GM21381 (cell line): ENCODE measurements around the gene DSCAM.

Source experiments
- ATAC-seq: cut with Tn5 transposase; IDR thresholded peaks from one replicate; pipeline ENCODE4 v1.9.1; 2021; ENCODE audit warnings: mild to moderate bottlenecking, moderate library complexity; ENCODE audit not compliant: unreplicated experiment

The DSCAM gene

DNA sequence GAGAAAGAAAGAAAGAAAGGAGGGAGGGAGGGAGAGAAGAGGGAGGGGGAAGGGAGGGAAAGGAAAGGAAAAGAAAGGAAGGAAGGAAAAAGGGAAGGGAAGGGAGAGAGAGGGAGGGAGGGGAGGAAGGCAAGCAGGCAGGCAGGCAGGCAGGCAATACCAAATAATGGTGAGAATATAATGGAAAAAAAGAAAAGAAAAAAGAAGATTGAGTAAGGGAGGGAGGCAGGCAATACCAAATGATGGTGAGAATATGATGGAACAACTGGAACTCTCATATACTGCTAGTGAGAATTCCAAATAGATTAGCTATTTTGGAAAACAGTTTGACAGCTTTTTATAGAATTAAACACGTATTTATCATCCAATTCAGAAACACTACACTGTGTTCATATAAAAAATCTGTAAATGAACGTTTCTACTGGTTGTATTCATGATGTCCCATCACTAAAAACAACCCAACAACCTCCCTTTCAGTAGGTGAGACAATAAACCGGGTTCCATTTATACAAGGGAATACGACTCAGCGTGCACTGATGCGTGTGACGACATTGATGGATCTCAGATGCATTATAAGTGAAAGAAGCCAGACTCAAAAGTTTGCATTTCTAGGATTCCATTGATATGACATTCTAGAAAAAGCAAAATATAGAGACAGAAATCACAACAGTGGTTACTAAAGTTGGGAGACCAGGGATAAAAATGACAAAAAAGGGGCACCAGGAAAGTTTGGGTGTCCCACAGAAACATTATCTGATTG lies 226.4 kb downstream of the DSCAM start:
- no peak for ATAC-seq

DNA sequence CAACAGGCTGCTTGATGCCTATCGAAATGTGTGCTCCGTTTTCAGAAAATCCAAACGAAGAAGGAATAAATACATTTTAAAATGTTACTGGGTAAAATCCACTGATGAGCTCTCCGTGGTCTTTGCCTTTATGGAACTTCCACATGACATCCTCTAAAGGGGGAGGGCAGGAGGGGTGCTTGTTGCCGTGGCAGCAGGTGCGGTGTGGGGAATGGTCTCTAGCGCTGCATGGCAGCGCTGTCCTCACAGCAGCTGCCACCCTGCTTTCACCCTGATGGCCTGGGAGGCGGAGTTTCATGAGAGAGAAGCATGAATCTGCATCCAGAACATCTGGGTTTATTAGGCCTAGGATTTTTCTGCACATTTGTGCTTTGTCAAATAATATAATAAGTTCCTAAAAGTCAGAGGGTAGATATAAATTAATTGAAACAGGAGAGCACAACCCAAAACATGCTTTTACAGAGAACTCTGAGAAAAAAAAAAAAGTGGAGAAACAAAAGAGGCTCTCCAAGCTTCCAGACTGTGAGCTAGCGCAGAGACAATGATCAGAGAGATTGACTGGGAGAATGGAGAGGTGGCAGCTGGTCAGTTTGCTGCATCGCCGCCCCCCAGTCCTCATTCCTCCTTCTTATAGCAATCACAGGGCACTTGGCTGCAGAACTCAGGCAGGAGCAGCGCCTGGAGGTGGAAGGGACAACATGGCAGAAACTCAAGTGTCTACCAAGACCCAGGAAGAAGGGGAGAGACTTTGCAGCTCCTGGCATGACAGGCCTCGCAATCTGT lies 228.6 kb downstream of the DSCAM start:
- ATAC-seq, result no peak

DNA sequence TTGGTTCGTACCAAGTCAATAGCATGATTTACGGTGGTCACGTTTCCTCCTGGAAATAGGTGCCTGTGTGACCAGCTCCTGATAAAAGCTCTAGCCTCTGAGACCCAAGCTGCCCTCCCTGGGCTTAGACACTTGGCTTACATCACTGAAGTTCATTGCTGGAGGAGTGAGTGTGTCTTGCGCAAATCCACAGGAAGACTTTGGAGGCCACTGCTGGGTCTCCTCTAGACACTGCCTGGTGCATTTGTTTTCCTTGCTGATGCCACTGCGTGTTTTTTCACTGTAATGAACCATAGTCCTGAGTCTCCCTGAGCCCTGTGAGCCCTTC lies 230.6 kb downstream of the DSCAM start:
- ATAC-seq, result no peak

GRCh38 chr21:40615505-40616376 lies 231.2 kb downstream of the DSCAM start:
- no peak for ATAC-seq

DNA sequence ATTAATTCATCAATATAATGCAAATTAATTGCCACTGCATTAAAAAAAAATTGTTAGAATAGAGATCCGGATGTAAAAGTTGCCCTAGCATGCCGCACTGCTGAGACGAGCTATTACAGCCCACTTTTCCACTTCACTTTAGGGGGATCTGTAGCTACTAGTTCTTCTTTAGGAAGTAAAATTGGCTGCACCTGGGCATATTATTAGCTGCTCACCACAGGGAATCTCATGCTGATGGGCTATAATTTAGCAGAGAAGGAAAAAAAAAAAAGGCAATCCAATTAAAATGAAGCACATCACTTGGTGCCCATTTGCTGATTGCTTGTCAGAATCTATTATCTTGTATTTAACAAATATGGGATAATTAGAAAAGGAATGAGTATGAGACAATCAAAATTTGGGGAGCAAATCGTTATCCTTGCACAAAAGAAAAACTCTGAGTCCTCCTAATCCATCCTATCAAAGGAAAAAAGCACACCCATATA lies 233.4 kb downstream of the DSCAM start:
- ATAC-seq, result no peak

DNA sequence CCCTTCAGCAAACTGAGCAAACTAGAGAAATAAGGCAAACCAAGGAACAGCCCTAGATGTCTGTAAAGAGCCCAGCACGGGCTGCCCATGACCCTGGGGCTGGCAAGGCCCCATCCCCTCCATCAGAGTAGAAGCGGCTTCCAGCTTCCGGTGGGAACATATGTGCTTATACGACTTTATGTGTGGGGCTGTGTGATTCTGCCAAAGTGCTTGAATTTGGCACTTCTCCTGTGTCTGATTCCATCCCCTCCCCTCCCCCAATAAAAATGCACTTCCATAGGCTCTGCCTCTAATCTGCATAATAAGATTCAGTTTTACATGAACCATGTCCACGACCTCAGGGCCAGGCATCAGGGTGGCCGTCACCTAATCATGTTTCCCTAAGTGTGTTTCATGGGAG lies 236.6 kb downstream of the DSCAM start:
- ATAC-seq, result no peak

GRCh38 chr21:40606341-40606740 lies 240.6 kb downstream of the DSCAM start:
- ATAC-seq, result no peak

DNA sequence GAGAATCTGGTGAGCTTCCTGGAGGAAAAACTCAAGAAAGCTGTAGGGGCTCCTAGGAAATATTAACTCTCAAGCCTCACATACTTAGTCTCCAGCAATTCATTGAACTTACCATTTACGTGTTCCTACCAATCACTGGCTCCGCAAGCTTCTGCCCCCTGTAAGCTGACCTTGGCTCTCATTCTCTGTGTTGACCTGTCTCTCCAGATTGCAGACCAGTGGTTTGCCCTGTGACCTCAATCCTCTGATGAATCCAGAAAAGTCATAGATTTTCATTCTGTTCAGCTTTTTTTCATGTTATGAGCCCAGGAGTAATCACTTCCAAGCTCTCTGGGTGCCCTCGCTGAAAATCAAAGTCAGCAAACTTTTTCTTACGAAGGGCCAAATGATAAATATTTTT lies 241.9 kb downstream of the DSCAM start:
- no peak for ATAC-seq

GRCh38 chr21:40603774-40604173 lies 243.2 kb downstream of the DSCAM start:
- no peak for ATAC-seq

- ATAC-seq, result no peak
Measured at GRCh38 chr21:40602080-40602479, 244.9 kb downstream of the DSCAM start.

DNA sequence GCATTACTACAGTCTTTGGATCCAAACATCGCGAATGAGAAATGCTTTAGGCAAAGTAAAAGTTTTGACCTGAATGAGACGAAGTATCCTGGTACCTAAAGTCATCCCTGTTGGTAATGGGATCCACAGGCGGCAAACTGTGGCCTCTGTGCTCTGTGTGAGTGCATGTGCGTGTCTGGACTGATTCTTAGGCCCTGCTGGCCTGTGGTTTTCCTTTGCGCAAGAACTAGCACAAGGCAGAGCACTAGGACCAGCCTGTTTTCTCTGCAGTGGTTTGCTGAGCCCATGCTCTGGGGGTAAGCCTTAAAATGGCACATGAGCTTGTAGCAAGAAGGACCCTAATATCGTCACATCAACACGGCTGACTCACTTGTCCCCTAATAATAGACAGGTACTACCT lies 251.2 kb downstream of the DSCAM start:
- no peak for ATAC-seq

- ATAC-seq, result no peak
Measured at GRCh38 chr21:40587736-40588346, 259.1 kb downstream of the DSCAM start.

DNA sequence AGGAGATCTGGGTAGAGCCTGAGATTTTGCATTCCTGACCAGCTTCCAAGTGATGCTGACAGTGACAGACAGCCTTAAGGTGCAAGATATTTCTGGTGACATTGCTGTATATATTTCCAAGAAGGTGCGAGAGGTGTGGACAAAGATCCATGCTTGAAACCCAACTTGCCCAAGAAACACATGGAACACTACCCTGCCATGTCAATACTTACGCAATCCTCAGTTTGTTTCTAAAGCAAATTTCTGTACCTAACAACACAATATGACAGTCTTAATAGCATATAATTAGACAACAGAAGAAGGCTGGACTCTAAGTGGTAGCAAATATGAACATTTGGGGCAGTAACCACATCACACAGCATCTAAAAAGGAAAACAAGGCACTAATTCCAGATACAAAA lies 260.4 kb downstream of the DSCAM start:
- no peak for ATAC-seq

GRCh38 chr21:40577285-40578043 lies 269.5 kb downstream of the DSCAM start:
- no peak for ATAC-seq

DNA sequence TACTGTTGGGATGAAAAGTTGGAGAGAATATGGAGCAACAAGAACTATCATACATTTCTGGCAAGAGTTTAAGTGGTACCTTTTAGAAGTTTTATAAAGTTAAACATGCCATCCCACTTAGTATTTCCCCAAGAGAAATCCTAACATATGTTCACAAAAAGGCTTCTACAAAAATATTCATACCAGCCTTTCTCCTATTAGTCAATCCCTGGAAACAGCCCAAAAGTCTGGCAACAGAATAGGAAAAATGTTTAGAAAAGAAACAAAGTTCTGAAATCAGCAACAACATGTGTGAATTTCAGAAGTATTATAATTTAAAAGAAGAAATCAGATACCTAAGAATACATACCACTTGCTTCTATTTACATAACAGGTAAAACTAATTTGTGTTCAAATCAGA lies 271.0 kb downstream of the DSCAM start:
- ATAC-seq, result no peak

- no peak for ATAC-seq
Measured at GRCh38 chr21:40569357-40569756, 277.6 kb downstream of the DSCAM start.

DNA sequence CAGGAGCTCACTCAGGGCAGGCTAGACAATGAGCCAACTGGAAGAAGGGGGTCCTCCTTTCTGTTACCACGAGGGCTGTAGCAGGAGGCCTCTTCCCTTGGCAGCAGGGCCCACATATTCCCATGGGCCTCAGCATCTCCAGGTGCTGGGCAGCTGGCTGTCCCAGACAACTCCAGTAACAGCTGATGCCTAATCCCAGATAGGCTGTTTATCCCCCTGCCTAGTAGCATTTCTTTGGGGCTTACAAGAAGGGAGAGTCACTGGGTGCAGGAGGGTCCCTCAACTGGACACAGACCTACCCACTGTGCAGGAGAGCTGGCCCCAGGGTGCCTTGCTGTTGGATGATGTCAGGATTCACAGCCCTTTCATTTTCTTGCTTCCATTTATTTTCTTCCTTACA lies 278.2 kb downstream of the DSCAM start:
- ATAC-seq, result no peak

GRCh38 chr21:40567501-40567900 lies 279.5 kb downstream of the DSCAM start:
- ATAC-seq, result no peak

DNA sequence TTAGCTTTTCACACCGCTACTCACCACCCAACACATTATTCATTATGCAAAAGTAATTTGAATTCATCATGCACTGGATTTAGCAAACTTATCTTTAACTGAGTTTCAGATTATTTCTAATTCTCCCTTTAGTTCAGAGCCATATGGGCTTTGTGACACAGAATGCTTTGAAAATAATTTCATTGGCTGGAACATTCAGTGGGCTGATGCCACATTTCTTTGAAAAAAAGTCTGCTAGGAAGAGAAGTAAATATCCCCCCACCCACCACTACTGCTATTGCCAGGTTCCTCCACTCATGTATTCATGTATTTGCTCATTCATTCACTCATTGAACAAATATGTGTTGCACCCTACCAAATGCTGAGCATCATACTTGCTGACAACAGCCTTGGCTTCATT lies 280.5 kb downstream of the DSCAM start:
- ATAC-seq, result no peak

- no peak for ATAC-seq
Measured at GRCh38 chr21:40564318-40564717, 282.6 kb downstream of the DSCAM start.
